Sigmoid colon (tissue), 7 donors: Measurements from ENCODE around the gene PRELID2. TPM values are rescaled to one million over a fixed set of nuclear protein-coding genes. Genes with fewer than 3 reads are reported as not detected.

Experiments used
- DNase-seq: peaks from one replicate; pipeline ENCODE4 v3.0.0-alpha.2; 2019
- H3K27ac ChIP-seq, 4 donors: fragments of 200-600 bp; sonication (generic); one replicate each; pipeline ENCODE4 v1.5.1; 2016 to 2019; ENCODE audit warnings: mild to moderate bottlenecking in 1 of 4
- H3K27me3 ChIP-seq, 3 donors: fragments of 200-600 bp; sonication (generic); one replicate each; pipeline ENCODE4 v1.5.1; 2019; ENCODE audit warnings: mild to moderate bottlenecking in 1 of 3
- H3K36me3 ChIP-seq, 4 donors: fragments of 200-600 bp; sonication (generic); one replicate each; pipeline ENCODE4 v1.5.1; 2016 to 2019
- H3K4me1 ChIP-seq, 4 donors: fragments of 200-600 bp; sonication (generic); one replicate each; pipeline ENCODE4 v1.5.1; 2017 to 2019
- H3K4me3 ChIP-seq, 4 donors: fragments of 200-600 bp; sonication (generic); one replicate each; pipeline ENCODE4 v1.5.1; 2017 to 2019; ENCODE audit warnings: mild to moderate bottlenecking in 2 of 4, moderate library complexity in 1 of 4
- H3K9me3 ChIP-seq, 4 donors: fragments of 200-600 bp in 3 of 4; sonication (generic) in 3 of 4; one replicate each; pipeline versions ENCODE4 v1.5.1 to v1.6.1; 2013 to 2019
- CTCF ChIP-seq, 4 experiments: fragments of 450-650 bp in 3 of 4; fragments of 200-600 bp in 1 of 4; IDR thresholded peaks; one replicate each; pipeline ENCODE4 v1.5.1; 2016 to 2019; ENCODE audit warnings: antibody characterized with exemption in 4 of 4, mild to moderate bottlenecking in 3 of 4, moderate library complexity in 2 of 4
- EP300 ChIP-seq, 4 donors: sonication (generic); formaldehyde crosslinking; IDR thresholded peaks; one replicate each; pipeline ENCODE4 v1.6.1; 2017; ENCODE audit warnings: antibody characterized with exemption in 4 of 4
- POLR2A ChIP-seq, 2 donors: fragments of 450-650 bp; IDR thresholded peaks; one replicate each; pipeline ENCODE4 v1.6.1; 2016; ENCODE audit warnings: antibody characterized with exemption in 2 of 2, mild to moderate bottlenecking in 2 of 2, moderate library complexity in 2 of 2
- POLR2AphosphoS5 ChIP-seq, 4 donors: sonication (generic); formaldehyde crosslinking; IDR thresholded peaks; one replicate each; pipeline ENCODE4 v1.6.1; 2017; ENCODE audit warnings: antibody characterized with exemption in 4 of 4
- WGBS, 2 donors: extraction: QIAGEN DNeasy Blood & Tissue Kit; methylation state at CpG; one replicate each; pipeline ENCODE4 v1.1.7; 2013; 5-methylcytosine and 5-hydroxymethylcytosine counted together
- intact Hi-C: fragments of 100-400 bp; cut with DNase I; formaldehyde crosslinking; loops from one replicate; pipeline ENCODE4 v1.15.1; 2023
- polyA plus RNA-seq, 3 donors: library from polyadenylated mRNA; stranded (reverse); fragments of 200-250 nt; gene quantifications; one replicate each; pipeline ENCODE4 v1.2.3, GENCODE V29; 2013
- total RNA-seq, 4 donors: library from RNA; depleted of rRNA; stranded (reverse); fragments of >200 nt; gene quantifications; one replicate each; pipeline ENCODE4 v1.1.0, GENCODE V29; 2016
- donor health status: healthy with polysubstance abuse.
- donor health status: Bipolar disorder and iron deficiency.
- donor health status: healthy.

The PRELID2 gene
- total and polyA plus RNA-seq, 7 donors: 7.1 to 62.5 (median 19.9) TPM

GRCh38 chr5:145806923-145807322, 28.2 kb downstream of the PRELID2 start:
- H3K27ac ChIP-seq: no peak overlapping the region
- intact Hi-C loops: no loop called here
- TF ChIP-seq POLR2A (IDR thresholded peaks at IDR 0.05) (no peak), CTCF (IDR thresholded peaks at IDR 0.05) (no peak), POLR2AphosphoS5 (IDR thresholded peaks at IDR 0.05) (no peak)
- H3K36me3 ChIP-seq: no peaks in the 10 kb centered on the region
- no peak for DNase-seq
- no peaks in the 10 kb centered on the region for H3K9me3 ChIP-seq
- WGBS, 2 donors: 80 to 93% methylated on average over 5 of the region's 5 CpGs
- H3K4me1 ChIP-seq: no peaks in the 10 kb centered on the region
- H3K4me3 ChIP-seq: no peak overlapping the region
- H3K27me3 ChIP-seq: no peaks in the 10 kb centered on the region

GRCh38 chr5:145805819-145806218, 29.3 kb downstream of the PRELID2 start:
- Histone ChIP-seq H3K4me3 (no peak overlapping the region), H3K4me1 (no peaks in the 10 kb centered on the region), H3K36me3 (no peaks in the 10 kb centered on the region), H3K27me3 (no peaks in the 10 kb centered on the region), H3K27ac (no peak overlapping the region), H3K9me3 (no peaks in the 10 kb centered on the region)
- WGBS, 2 donors: 81 to 87% methylated on average over 4 of the region's 4 CpGs
- intact Hi-C loops: no loop called here
- no peak for DNase-seq
- TF ChIP-seq EP300 (IDR thresholded peaks at IDR 0.05): no peak

GRCh38 chr5:145804701-145805100, 30.4 kb downstream of the PRELID2 start:
- TF ChIP-seq POLR2AphosphoS5 (IDR thresholded peaks at IDR 0.05): no peak
- TF ChIP-seq EP300 (IDR thresholded peaks at IDR 0.05): no peak
- TF ChIP-seq POLR2A (IDR thresholded peaks at IDR 0.05): no peak
- no peak for TF ChIP-seq CTCF (IDR thresholded peaks at IDR 0.05)
- intact Hi-C loops: no loop called here
- no peaks in the 10 kb centered on the region for H3K36me3 ChIP-seq
- H3K27ac ChIP-seq: no peak overlapping the region
- H3K9me3 ChIP-seq: no peaks in the 10 kb centered on the region
- H3K4me1 ChIP-seq: no peaks in the 10 kb centered on the region
- DNase-seq: no peak
- WGBS, 2 donors: 94 to 95% methylated on average over 3 of the region's 3 CpGs
- H3K4me3 ChIP-seq: no peak overlapping the region
- H3K27me3 ChIP-seq: no peaks in the 10 kb centered on the region

- no peaks in the 10 kb centered on the region for H3K27me3 ChIP-seq
- no peak overlapping the region for H3K4me3 ChIP-seq
- no peaks in the 10 kb centered on the region for H3K36me3 ChIP-seq
- no peaks in the 10 kb centered on the region for H3K9me3 ChIP-seq
- WGBS, 2 donors: 69 to 86% methylated on average over 9 of the region's 9 CpGs
- TF ChIP-seq POLR2AphosphoS5 (IDR thresholded peaks at IDR 0.05) (no peak), POLR2A (IDR thresholded peaks at IDR 0.05) (no peak), EP300 (IDR thresholded peaks at IDR 0.05) (no peak), CTCF (IDR thresholded peaks at IDR 0.05) (no peak)
- H3K4me1 ChIP-seq: no peaks in the 10 kb centered on the region
- intact Hi-C loops: no loop called here
- DNase-seq: no peak
- no peak overlapping the region for H3K27ac ChIP-seq
These were observed 31.8 kb downstream of the PRELID2 start for GRCh38 chr5:145803112-145804004.

GRCh38 chr5:145801195-145801594, 33.9 kb downstream of the PRELID2 start:
- 93% methylated on average over 4 of the region's 4 CpGs for WGBS, 2 donors

More at GRCh38 chr5:145801195-145801594, 33.9 kb downstream of the PRELID2 start:
- H3K9me3 ChIP-seq: no peaks in the 10 kb centered on the region
- no peaks in the 10 kb centered on the region for H3K36me3 ChIP-seq
- H3K4me1 ChIP-seq: no peaks in the 10 kb centered on the region
- TF ChIP-seq POLR2AphosphoS5 (IDR thresholded peaks at IDR 0.05) (no peak), CTCF (IDR thresholded peaks at IDR 0.05) (no peak), POLR2A (IDR thresholded peaks at IDR 0.05) (no peak), EP300 (IDR thresholded peaks at IDR 0.05) (no peak)
- intact Hi-C loops: no loop called here
- no peaks in the 10 kb centered on the region for H3K27me3 ChIP-seq
- no peak overlapping the region for H3K27ac ChIP-seq
- H3K4me3 ChIP-seq: no peak overlapping the region
- DNase-seq: no peak
